H9 (cell line): ENCODE results near the gene SEMA4C. TPM values are rescaled to one million over a fixed set of nuclear protein-coding genes. Genes with fewer than 3 reads are reported as not detected.

ENCODE experiments used
- DNase-seq: peaks from one replicate; pipeline ENCODE4 v3.0.0-alpha.2; 2017
- H2AFZ ChIP-seq: one replicate; pipeline ENCODE4 v1.6.1; 2013; ENCODE audit warnings: mild to moderate bottlenecking, low read length, control low read depth, moderate library complexity
- H2AK5ac ChIP-seq: 2 replicates; pipeline ENCODE4 v1.6.1; 2013; ENCODE audit warnings: low read length, control low read depth, mixed read lengths; ENCODE audit not compliant: insufficient read length
- H2BK120ac ChIP-seq: one replicate; pipeline ENCODE4 v1.6.1; 2013; ENCODE audit warnings: low read depth, mild to moderate bottlenecking, low read length, control low read depth, inconsistent platforms; ENCODE audit not compliant: poor library complexity, severe bottlenecking
- H2BK12ac ChIP-seq: 2 replicates; pipeline ENCODE4 v1.6.1; 2013; ENCODE audit warnings: low read length, control low read depth, mixed read lengths, low read depth; ENCODE audit not compliant: insufficient read length
- H2BK15ac ChIP-seq: 2 replicates; pipeline ENCODE4 v1.6.1; 2013; ENCODE audit warnings: low read depth, low read length, control low read depth
- H2BK20ac ChIP-seq: one replicate; pipeline ENCODE4 v1.6.1; 2013; ENCODE audit warnings: low read depth, mild to moderate bottlenecking, low read length, control low read depth, inconsistent platforms; ENCODE audit not compliant: poor library complexity, severe bottlenecking
- H2BK5ac ChIP-seq: 2 replicates; pipeline ENCODE4 v1.6.1; 2013; ENCODE audit warnings: low read length, control low read depth, mixed read lengths; ENCODE audit not compliant: insufficient read length
- H3K14ac ChIP-seq: 2 replicates; pipeline ENCODE4 v1.6.1; 2013; ENCODE audit warnings: low read length, control low read depth; ENCODE audit not compliant: insufficient read depth
- H3K18ac ChIP-seq: 2 replicates; pipeline ENCODE4 v1.6.1; 2013; ENCODE audit warnings: low read depth, mild to moderate bottlenecking, mixed read lengths, low read length, control low read depth; ENCODE audit not compliant: insufficient read length
- H3K23ac ChIP-seq: 2 replicates; pipeline ENCODE4 v1.6.1; 2013; ENCODE audit warnings: low read length, control low read depth, mixed read lengths, low read depth; ENCODE audit not compliant: insufficient read length
- H3K23me2 ChIP-seq: 2 replicates; pipeline ENCODE4 v1.6.1; 2013; ENCODE audit warnings: low read depth, mild to moderate bottlenecking, mixed read lengths, low read length, control low read depth; ENCODE audit not compliant: insufficient read length, poor library complexity, severe bottlenecking
- H3K27ac ChIP-seq: 2 replicates; pipeline ENCODE4 v1.5.1; 2013; ENCODE audit warnings: low read length, control low read depth, mixed read lengths, low read depth; ENCODE audit not compliant: insufficient read length
- H3K27me3 ChIP-seq: 2 replicates; pipeline ENCODE4 v1.6.1; 2013; ENCODE audit warnings: low read length, control low read depth, inconsistent platforms; ENCODE audit not compliant: insufficient read depth
- H3K4ac ChIP-seq: 2 replicates; pipeline ENCODE4 v1.6.1; 2013; ENCODE audit warnings: low read depth, mild to moderate bottlenecking, control low read depth, inconsistent platforms, low read length, moderate library complexity
- H3K4me1 ChIP-seq: 2 replicates; pipeline ENCODE4 v1.6.1; 2013; ENCODE audit warnings: low read length, control low read depth, inconsistent platforms; ENCODE audit not compliant: insufficient read depth
- H3K4me2 ChIP-seq: 2 replicates; pipeline ENCODE4 v1.6.1; 2013; ENCODE audit warnings: low read length, control low read depth, mixed read lengths; ENCODE audit not compliant: insufficient read length, insufficient read depth
- H3K56ac ChIP-seq: 2 replicates; pipeline ENCODE4 v1.6.1; 2013; ENCODE audit warnings: low read depth, mild to moderate bottlenecking, mixed read lengths, low read length, control low read depth; ENCODE audit not compliant: insufficient read length
- H3K79me1 ChIP-seq: 2 replicates; pipeline ENCODE4 v1.6.1; 2013; ENCODE audit warnings: low read depth, mild to moderate bottlenecking, moderate library complexity, low read length, control low read depth, inconsistent platforms; ENCODE audit not compliant: insufficient read depth, poor library complexity, severe bottlenecking
- H3K79me2 ChIP-seq: 2 replicates; pipeline ENCODE4 v1.6.1; 2013; ENCODE audit warnings: low read length, control low read depth, inconsistent platforms; ENCODE audit not compliant: insufficient read depth
- H3K9ac ChIP-seq: 2 replicates; pipeline ENCODE4 v1.6.1; 2013; ENCODE audit warnings: low read length, control low read depth, mixed read lengths; ENCODE audit not compliant: insufficient read length; ENCODE audit errors: extremely low read depth
- H3K9me3 ChIP-seq: one replicate; pipeline ENCODE4 v1.6.1; 2013; ENCODE audit warnings: low read depth, low read length, inconsistent platforms; ENCODE audit not compliant: control insufficient read depth
- H3T11ph ChIP-seq: one replicate; pipeline ENCODE4 v1.6.1; 2013; ENCODE audit warnings: mild to moderate bottlenecking, low read length, control low read depth, inconsistent platforms
- H4K20me1 ChIP-seq: one replicate; pipeline ENCODE4 v1.6.1; 2013; ENCODE audit not compliant: control insufficient read depth, insufficient read length, insufficient read depth
- H4K5ac ChIP-seq: 2 replicates; pipeline ENCODE4 v1.6.1; 2013; ENCODE audit warnings: low read depth, mild to moderate bottlenecking, mixed read lengths, low read length, control low read depth; ENCODE audit not compliant: insufficient read length
- H4K8ac ChIP-seq: replicated peaks from 2 replicates; pipeline ENCODE4 v1.6.1; 2013; ENCODE audit warnings: low read length, control low read depth, mixed read lengths, low read depth; ENCODE audit not compliant: insufficient read length
- H4K91ac ChIP-seq: 2 replicates; pipeline ENCODE4 v1.6.1; 2013; ENCODE audit warnings: low read depth, mild to moderate bottlenecking, moderate library complexity, mixed read lengths, low read length, control low read depth; ENCODE audit not compliant: insufficient read length
- H3K27ac Mint-ChIP-seq, 3 experiments: 2 replicates in 2 of 3; 3 replicates in 1 of 3; pipeline ENCODE4 v1.8.0; 2020 to 2021; ENCODE audit warnings: mixed read lengths in 3 of 3, mild to moderate bottlenecking in 1 of 3, moderate library complexity in 1 of 3
- H3K27me3 Mint-ChIP-seq: 2 replicates; pipeline ENCODE4 v1.8.0; 2021; ENCODE audit warnings: low read depth, mild to moderate bottlenecking, moderate library complexity, mixed read lengths
- H3K36me3 Mint-ChIP-seq, 3 experiments: 2 replicates in 2 of 3; 3 replicates in 1 of 3; pipeline ENCODE4 v1.8.0; 2020 to 2021; ENCODE audit warnings: low read depth in 3 of 3, mixed read lengths in 3 of 3; ENCODE audit not compliant: insufficient read depth in 1 of 3
- H3K4me1 Mint-ChIP-seq, 2 experiments: 2 replicates each; pipeline ENCODE4 v1.8.0; 2020; ENCODE audit warnings: mixed read lengths in 2 of 2
- H3K4me3 Mint-ChIP-seq, 2 experiments: 2 replicates in 1 of 2; 3 replicates in 1 of 2; pipeline ENCODE4 v1.8.0; 2020 to 2021; ENCODE audit warnings: mild to moderate bottlenecking in 2 of 2, mixed read lengths in 2 of 2, moderate library complexity in 1 of 2
- H3K9me3 Mint-ChIP-seq, 2 experiments: 2 replicates in 1 of 2; 3 replicates in 1 of 2; pipeline ENCODE4 v1.8.0; 2020; ENCODE audit warnings: mild to moderate bottlenecking in 2 of 2, mixed read lengths in 2 of 2, moderate library complexity in 1 of 2
- WGBS: extraction: QIAGEN DNeasy Blood & Tissue Kit; methylation state at CpG from one replicate; pipeline ENCODE4 v1.1.7; 2013; ENCODE audit warnings: missing lambda C conversion rate, low lambda C conversion rate, mixed read lengths; ENCODE audit not compliant: insufficient read length; ENCODE audit errors: extremely low coverage; 5-methylcytosine and 5-hydroxymethylcytosine counted together
- total RNA-seq: library from RNA; stranded (reverse); gene quantifications from 2 replicates; pipeline ENCODE4 v1.2.1, GENCODE V29; 2021
- TF ChIP-seq, protein P1 (sequence below): fragments of 200-600 bp; sonication (generic); conservative IDR thresholded peaks from 3 replicates; pipeline ENCODE4 v1.8.0; 2021; ENCODE audit warnings: antibody characterized with exemption, mild to moderate bottlenecking

The SEMA4C gene
- total RNA-seq, 1 experiment from 2014 or later: 81.6 TPM

DNA sequence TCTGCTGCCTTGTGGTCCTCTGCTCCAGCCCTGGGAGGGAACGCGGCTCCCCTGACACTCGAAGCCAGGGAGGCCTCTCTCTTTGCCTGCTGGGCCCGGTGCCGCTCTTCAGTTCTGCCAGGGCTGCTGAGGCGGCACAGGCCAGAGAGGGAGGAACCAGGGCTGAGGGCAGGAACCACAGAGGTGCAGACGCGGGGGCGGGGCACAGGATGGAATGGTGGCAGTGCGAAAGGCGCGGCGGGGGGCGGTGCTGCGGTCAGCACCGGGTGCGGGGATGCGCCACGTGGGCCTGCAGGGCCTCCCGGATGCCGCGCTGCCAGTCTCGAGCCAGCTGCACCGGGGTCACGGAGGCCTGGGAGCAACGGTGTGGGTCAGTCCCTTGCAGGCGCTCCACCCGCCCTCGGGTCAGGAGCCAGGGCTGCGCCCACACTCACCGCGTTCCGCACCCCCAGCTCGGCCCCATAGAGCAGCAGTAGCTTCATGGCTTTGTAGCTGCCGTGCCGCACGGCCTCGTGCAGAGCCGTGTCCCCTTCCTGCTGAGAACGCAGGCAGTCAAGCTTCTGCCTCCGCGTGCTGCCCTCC is 30.5 kb downstream of the SEMA4C start:
- Histone ChIP-seq H2BK12ac (no peak overlapping the region), H2AK5ac (no peak overlapping the region), H2BK15ac (no peak overlapping the region), H3K23ac (no peak overlapping the region), H3K14ac (no peak overlapping the region; the same call in 1 of the 2 replicates), H3K27me3 (no peaks in the 10 kb centered on the region), H3K23me2 (no peaks in the 10 kb centered on the region), H3K9ac (no peak overlapping the region), H3K79me1 (no peaks in the 10 kb centered on the region), H2AFZ (no peak overlapping the region), H2BK120ac (no peak overlapping the region), H3K18ac (no peak overlapping the region), H3K4me2 (no peak overlapping the region), H3T11ph (no peak overlapping the region), H3K79me2 (no peaks in the 10 kb centered on the region), H4K91ac (no peak overlapping the region), H2BK5ac (no peak overlapping the region), H3K4me1 (no peaks in the 10 kb centered on the region), H4K20me1 (no peaks in the 10 kb centered on the region), H3K56ac (no peak overlapping the region), H2BK20ac (no peak overlapping the region), H3K4ac (no peak overlapping the region), H4K8ac (no peak overlapping the region), H4K5ac (no peak overlapping the region), H3K27ac (no peak overlapping the region), H3K9me3 (no peaks in the 10 kb centered on the region)
- Mint-ChIP-seq H3K36me3 (peaks cover 4 to 27% (median 12%) of the 10 kb centered on the region in 3 experiments; a peak in 4 of 7 replicates), H3K27ac (0 out of 7 replicates have a peak overlapping the region, but pooled peaks of 2 of the 3 experiments have one; percentile 51 to 64), H3K27me3 (no peaks in the 10 kb centered on the region; the same call in none of the 2 replicates), H3K9me3 (no peaks in the 10 kb centered on the region), H3K4me3 (no peak overlapping the region), H3K4me1 (peaks cover 0 to 9% of the 10 kb centered on the region in 2 experiments; a peak in 2 of 4 replicates)
- no CpG with 5 or more reads among the region's 42 CpGs for WGBS
- peak; percentile 73 for DNase-seq
- TF ChIP-seq, protein P1, sequence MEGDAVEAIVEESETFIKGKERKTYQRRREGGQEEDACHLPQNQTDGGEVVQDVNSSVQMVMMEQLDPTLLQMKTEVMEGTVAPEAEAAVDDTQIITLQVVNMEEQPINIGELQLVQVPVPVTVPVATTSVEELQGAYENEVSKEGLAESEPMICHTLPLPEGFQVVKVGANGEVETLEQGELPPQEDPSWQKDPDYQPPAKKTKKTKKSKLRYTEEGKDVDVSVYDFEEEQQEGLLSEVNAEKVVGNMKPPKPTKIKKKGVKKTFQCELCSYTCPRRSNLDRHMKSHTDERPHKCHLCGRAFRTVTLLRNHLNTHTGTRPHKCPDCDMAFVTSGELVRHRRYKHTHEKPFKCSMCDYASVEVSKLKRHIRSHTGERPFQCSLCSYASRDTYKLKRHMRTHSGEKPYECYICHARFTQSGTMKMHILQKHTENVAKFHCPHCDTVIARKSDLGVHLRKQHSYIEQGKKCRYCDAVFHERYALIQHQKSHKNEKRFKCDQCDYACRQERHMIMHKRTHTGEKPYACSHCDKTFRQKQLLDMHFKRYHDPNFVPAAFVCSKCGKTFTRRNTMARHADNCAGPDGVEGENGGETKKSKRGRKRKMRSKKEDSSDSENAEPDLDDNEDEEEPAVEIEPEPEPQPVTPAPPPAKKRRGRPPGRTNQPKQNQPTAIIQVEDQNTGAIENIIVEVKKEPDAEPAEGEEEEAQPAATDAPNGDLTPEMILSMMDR: no peak
